GM18520 (cell line): ENCODE measurements around the gene LPIN1.

Source experiments
- ATAC-seq: cut with Tn5 transposase; IDR thresholded peaks from one replicate; pipeline ENCODE4 v1.9.1; 2021; ENCODE audit not compliant: unreplicated experiment

Gene LPIN1

DNA sequence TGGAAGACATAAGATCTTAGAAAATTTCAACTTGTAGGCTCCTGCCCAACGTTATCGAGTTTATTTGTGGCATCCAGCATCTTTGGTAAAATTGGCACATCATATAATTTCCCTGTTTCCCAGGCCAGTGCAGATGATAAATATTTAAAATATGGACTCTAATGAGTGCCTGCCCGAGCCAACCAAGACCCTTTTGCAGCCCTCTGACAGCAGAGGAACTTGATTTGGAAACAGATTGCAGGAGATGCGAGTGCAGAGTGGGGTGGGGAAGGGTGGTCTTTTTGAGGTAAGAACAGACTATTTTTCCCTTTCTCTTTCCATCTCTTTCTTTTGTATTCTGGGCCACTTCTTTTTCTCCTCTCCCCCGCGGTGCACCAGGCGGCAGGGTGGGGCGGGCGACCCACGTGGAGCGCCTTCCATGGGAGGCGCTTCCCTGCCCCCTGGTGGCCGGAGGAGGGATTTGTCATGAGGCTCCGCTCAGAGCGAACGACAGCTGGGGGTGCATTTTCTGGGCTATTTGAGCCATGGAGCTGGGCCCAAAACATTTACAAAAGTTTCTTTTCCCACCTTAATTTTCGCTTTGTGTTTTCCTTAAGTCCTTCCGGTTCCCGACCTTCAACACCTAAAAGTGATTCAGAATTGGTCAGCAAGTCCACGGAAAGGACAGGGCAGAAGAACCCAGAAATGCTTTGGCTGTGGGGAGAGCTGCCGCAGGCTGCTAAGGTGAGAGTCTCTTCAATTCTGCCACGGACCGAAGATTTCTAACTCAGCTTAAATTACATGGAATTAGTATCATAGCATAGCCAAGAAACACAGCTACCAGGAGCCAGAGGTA is 32.7 kb downstream of the LPIN1 start:
- peak; percentile 80 for ATAC-seq

DNA sequence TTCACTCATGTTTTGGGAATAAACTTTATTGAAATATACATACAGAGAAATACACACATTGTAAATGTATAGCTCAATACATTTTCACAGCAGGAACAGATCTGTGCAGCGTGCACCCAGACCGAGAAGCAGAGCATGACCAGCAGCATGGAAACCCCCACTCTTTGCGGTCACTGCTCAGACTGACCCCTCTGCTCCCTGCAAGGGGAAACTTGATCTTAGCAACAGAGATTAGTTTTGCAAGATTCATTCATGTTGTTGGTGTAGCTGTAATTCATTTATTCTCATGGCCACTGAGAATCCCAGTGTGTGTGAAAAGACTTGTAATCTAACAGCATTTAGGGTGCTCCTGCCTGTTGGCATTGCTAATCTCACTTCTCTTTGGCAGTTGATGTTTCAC is 35.2 kb downstream of the LPIN1 start:
- ATAC-seq, result no peak

GRCh38 chr2:11784280-11784679 is 37.8 kb downstream of the LPIN1 start:
- ATAC-seq, result no peak

- ATAC-seq, result no peak
These were observed 38.5 kb downstream of the LPIN1 start for GRCh38 chr2:11784747-11785610.

- ATAC-seq, result no peak
These were observed 39.1 kb downstream of the LPIN1 start for GRCh38 chr2:11785611-11785940.

DNA sequence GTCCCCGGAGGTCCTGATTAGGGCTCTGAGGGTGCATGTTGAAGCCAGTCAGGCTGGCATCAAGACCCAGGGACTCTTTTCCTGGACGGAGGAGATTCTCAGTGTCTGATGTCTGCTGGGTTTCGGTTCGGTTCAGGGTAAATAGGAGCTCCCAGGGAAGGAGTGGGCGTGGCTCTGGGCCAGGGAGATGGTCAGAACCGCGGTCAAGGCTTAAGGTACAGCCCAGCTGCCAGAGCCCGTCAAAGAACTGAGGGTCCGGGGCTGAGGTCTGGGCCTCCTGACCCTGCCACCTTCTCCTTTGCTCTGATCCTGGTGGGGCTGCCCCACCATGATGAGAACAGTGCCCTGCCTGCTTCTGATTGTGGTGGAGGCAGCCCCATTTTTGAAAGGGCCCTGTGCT is 39.8 kb downstream of the LPIN1 start:
- ATAC-seq, result no peak

GRCh38 chr2:11786592-11786991 is 40.2 kb downstream of the LPIN1 start:
- no peak for ATAC-seq

- ATAC-seq, result no peak
These were observed 41.6 kb downstream of the LPIN1 start for GRCh38 chr2:11787991-11788390.

GRCh38 chr2:11788461-11789124 is 42.2 kb downstream of the LPIN1 start:
- no peak for ATAC-seq

DNA sequence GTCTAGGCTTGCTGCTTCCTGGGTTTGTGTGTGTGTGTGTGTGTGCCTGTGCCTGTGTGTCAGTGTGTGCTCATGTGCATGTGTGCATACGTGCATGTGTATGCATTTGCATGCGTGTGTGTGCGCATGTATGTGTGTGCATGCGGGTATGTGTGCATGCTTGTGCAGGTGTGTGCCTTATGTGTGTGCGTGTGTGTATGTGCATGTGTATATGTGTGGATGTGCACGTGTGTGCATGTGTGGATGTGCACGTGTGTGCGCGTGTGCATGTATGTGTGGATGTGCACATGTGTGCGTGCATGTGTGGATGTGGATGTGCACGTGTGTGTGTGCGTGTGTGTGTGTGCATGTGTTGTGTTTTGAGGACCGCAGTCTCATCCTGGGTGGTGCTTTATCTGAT is 42.8 kb downstream of the LPIN1 start:
- ATAC-seq, result no peak

DNA sequence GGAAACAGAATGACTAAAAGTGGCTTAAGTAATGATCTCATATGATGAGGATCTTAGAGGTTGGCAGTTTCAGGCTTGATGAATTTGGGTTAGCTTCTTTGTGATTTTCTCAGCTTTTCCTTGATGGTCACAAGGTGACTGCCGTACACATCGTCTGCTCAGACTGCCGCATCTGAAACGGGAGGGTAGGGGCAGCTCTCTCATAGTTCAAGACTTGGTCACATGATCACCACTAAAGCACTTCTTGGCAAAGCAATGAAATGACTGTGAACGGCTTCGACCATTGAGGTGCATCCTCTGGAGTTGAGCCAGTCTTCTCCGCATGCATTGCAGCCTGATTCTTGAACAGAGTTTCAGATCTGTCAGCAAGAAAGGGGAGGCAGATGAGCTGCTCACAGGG is 43.8 kb downstream of the LPIN1 start:
- no peak for ATAC-seq

- no peak for ATAC-seq
These were observed 49.2 kb downstream of the LPIN1 start for GRCh38 chr2:11795590-11795989.

- no peak for ATAC-seq
These were observed 50.0 kb downstream of the LPIN1 start for GRCh38 chr2:11796190-11797171.

GRCh38 chr2:11797846-11798245 is 51.4 kb downstream of the LPIN1 start:
- ATAC-seq, result no peak

GRCh38 chr2:11798701-11799435 is 52.4 kb downstream of the LPIN1 start:
- no peak for ATAC-seq

GRCh38 chr2:11799826-11800225 is 53.4 kb downstream of the LPIN1 start:
- no peak for ATAC-seq

- no peak for ATAC-seq
These were observed 56.4 kb downstream of the LPIN1 start for GRCh38 chr2:11802782-11803191.

DNA sequence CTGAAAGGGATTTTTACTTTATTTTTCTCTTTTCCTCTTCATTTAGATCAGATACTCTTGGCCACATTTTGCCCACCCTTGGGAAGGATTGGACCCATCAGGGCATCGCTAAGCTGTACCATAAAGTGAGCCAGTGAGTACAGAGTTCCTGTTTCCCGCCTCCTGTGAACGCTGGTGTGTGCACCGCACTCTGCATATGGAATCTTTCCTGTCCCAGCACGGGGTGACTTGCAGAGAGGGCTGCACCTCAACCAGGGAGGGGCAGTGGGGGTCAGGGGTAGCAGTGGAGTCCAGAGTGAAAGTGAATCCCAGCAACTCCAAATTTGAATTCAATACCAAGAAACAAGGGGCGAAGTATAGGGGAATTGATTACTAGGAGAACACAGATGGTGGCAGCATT is 58.6 kb downstream of the LPIN1 start:
- no peak for ATAC-seq

DNA sequence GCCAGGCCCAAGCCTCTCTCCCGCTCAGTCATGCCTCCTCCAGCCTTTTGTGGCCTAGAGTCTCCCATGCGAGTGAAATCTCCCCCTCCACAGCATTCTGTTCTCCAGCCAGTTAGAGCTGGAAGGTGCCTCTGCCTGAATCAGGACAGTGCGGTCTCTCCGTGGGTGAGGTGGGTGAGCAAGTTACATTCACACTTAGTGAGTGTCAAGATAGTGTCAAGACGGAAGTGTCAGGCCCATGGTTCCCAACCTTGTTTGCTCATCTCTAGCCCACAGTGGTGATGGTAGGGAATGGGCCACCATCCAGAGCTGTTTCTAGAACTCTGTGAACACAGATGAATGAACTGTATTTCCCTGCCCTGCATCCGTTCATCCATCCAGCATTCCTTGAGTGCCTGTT is 59.5 kb downstream of the LPIN1 start:
- no peak for ATAC-seq
